K562 (cell line): ENCODE results near the gene TASP1. TPM values are rescaled to one million over a fixed set of nuclear protein-coding genes. Genes with fewer than 3 reads are reported as not detected.

Source experiments
- ATAC-seq: fragments of 200-7000 bp; cut with Tn5 transposase; 3 replicates; pipeline ENCODE4 v1.9.1; 2020; ENCODE audit warnings: moderate library complexity
- BruUV-seq: library from RNA; stranded (reverse); fragments of 400-500 nt; replicated peaks from 2 replicates; lab custom pipeline; 2021; lab: Mats Ljungman, UMichigan
- CTCF ChIA-PET: fragments of 300-600 bp; formaldehyde crosslinking; extraction: SDS; loops from one replicate; lab custom pipeline; 2021; ENCODE audit warnings: low intra/inter-chr PET ratio; lab: Yijun Ruan, JAX
- POLR2A ChIA-PET: fragments of 300-600, 350-650 bp; sonication (Branson Sonifier 250); formaldehyde crosslinking; extraction: SDS; loops from one replicate; lab custom pipeline; 2021; ENCODE audit warnings: antibody characterized with exemption, inconsistent platforms; lab: Yijun Ruan, JAX
- DNase-seq, 4 experiments: peaks; one replicate each; pipeline versions ENCODE4 v3.0.0 to v3.0.0-alpha.2; 2011 to 2018; ENCODE audit warnings: low spot score in 3 of 4, mixed read lengths in 3 of 4; ENCODE audit errors: extremely low read depth in 1 of 4
- FAIRE-seq: peaks from 2 replicates; lab custom pipeline; 2011; peaks lifted over from hg19 to GRCh38; lab: Jason Lieb, UNC
- H2AFZ ChIP-seq: 2 replicates; pipeline ENCODE4 v1.6.0; 2011; ENCODE audit warnings: low read depth, low read length, control low read depth, inconsistent platforms
- H3K27ac ChIP-seq: fragments of 200-600 bp; 3 replicates; pipeline ENCODE4 v1.8.0; 2011; ENCODE audit warnings: low read depth, mild to moderate bottlenecking, control low read depth, inconsistent platforms, low read length, moderate library complexity, mixed read lengths; ENCODE audit errors: extremely low read depth
- H3K27me3 ChIP-seq, 2 experiments: fragments of 300-600 bp in 1 of 2; 2 replicates in 1 of 2; 3 replicates in 1 of 2; pipeline versions ENCODE4 v1.6.0 to v1.8.0; 2011; ENCODE audit warnings: inconsistent platforms in 2 of 2, low read length in 2 of 2, mild to moderate bottlenecking in 1 of 2, mixed read lengths in 1 of 2, moderate library complexity in 1 of 2; ENCODE audit not compliant: control insufficient read depth in 2 of 2, insufficient read depth in 2 of 2
- H3K36me3 ChIP-seq: fragments of 300-600 bp; 3 replicates; pipeline ENCODE4 v1.8.0; 2011; ENCODE audit warnings: mild to moderate bottlenecking, low read length, inconsistent platforms; ENCODE audit not compliant: control insufficient read depth, insufficient read depth
- H3K4me1 ChIP-seq, 2 experiments: fragments of 200-600 bp in 1 of 2; replicated peaks in 1 of 2; 2 replicates in 1 of 2; 3 replicates in 1 of 2; pipeline versions ENCODE4 v1.5.1 to v1.8.0; 2011; ENCODE audit warnings: inconsistent platforms in 2 of 2, low read length in 2 of 2, mild to moderate bottlenecking in 1 of 2, mixed read lengths in 1 of 2, moderate library complexity in 1 of 2; ENCODE audit not compliant: control insufficient read depth in 2 of 2, insufficient read depth in 2 of 2
- H3K4me2 ChIP-seq: 2 replicates; pipeline ENCODE4 v1.6.1; 2011; ENCODE audit warnings: low read length, control low read depth, inconsistent platforms, mixed read lengths; ENCODE audit not compliant: insufficient read depth
- H3K4me3 ChIP-seq: fragments of 200-600 bp; sonication (generic), shearing (Covaris generic); 2 replicates; pipeline ENCODE4 v1.5.1; 2016; ENCODE audit warnings: control low read depth, inconsistent platforms
- H3K79me2 ChIP-seq: fragments of 200-600 bp; 3 replicates; pipeline ENCODE4 v1.8.0; 2011; ENCODE audit warnings: low read length, inconsistent platforms; ENCODE audit not compliant: control insufficient read depth, insufficient read depth
- H3K9ac ChIP-seq, 2 experiments: 2 replicates each; pipeline versions ENCODE4 v1.6.0 to v1.6.1; 2011; ENCODE audit warnings: low read depth in 2 of 2, low read length in 2 of 2, control low read depth in 1 of 2, inconsistent platforms in 1 of 2, mild to moderate bottlenecking in 1 of 2, mixed read lengths in 1 of 2; ENCODE audit not compliant: insufficient read depth in 1 of 2
- H3K9me1 ChIP-seq: one replicate; pipeline ENCODE4 v1.6.0; 2011; ENCODE audit warnings: inconsistent platforms, mild to moderate bottlenecking, low read length, moderate library complexity; ENCODE audit not compliant: control insufficient read depth, insufficient read depth
- H3K9me3 ChIP-seq: replicated peaks from 2 replicates; pipeline ENCODE4 v1.5.1; 2011; ENCODE audit warnings: low read depth, low read length, inconsistent platforms; ENCODE audit not compliant: control insufficient read depth, insufficient read depth
- H4K20me1 ChIP-seq: replicated peaks from 2 replicates; pipeline ENCODE4 v1.6.1; 2011; ENCODE audit warnings: low read length, inconsistent platforms, mixed read lengths; ENCODE audit not compliant: control insufficient read depth, insufficient read depth
- FOXA1 ChIP-seq: fragments of 450-650 bp; IDR thresholded peaks from 2 replicates; pipeline ENCODE4 v1.6.1; 2016; ENCODE audit warnings: mild to moderate bottlenecking, borderline replicate concordance
- PML ChIP-seq: IDR thresholded peaks from 2 replicates; pipeline ENCODE4 v1.6.1; 2012; ENCODE audit warnings: low read length, inconsistent platforms
- STAT5B ChIP-seq: fragments of 250-450 bp; sonication (Bioruptor Pico); IDR thresholded peaks from 2 replicates; pipeline ENCODE4 v1.8.0; 2021; ENCODE audit warnings: mild to moderate bottlenecking, inconsistent platforms
- TSC22D4 ChIP-seq: fragments of 450-650 bp; IDR thresholded peaks from 2 replicates; pipeline ENCODE4 v1.6.1; 2016; ENCODE audit warnings: missing genetic modification characterization, missing biosample characterization, control low read depth
- ZNF165 ChIP-seq: fragments of 250-450 bp; sonication (Bioruptor Pico); IDR thresholded peaks from 2 replicates; pipeline ENCODE4 v1.4.0; 2020; ENCODE audit warnings: borderline replicate concordance
- ZNF436 ChIP-seq: fragments of 250-450, 450-650 bp; sonication (Bioruptor Pico); formaldehyde crosslinking; IDR thresholded peaks from 2 replicates; pipeline ENCODE4 v1.7.0; 2020; ENCODE audit warnings: mild to moderate bottlenecking
- WGBS: fragments of 100-300 bp; shearing (Covaris generic); methylation state at CpG from one replicate; pipeline ENCODE4 v1.1.6; 2016; ENCODE audit warnings: low coverage, mixed read lengths; ENCODE audit not compliant: insufficient coverage; ENCODE audit errors: missing lambda C conversion rate; 5-methylcytosine and 5-hydroxymethylcytosine counted together
- in situ Hi-C: fragments of 300-500 bp; cut with MboI; formaldehyde crosslinking; loops from 4 replicates; pipeline ENCODE4 v1.15.0; 2018; ENCODE audit warnings: inconsistent platforms, mixed read lengths
- intact Hi-C: fragments of 100-400 bp; cut with micrococcal nuclease; formaldehyde crosslinking; loops from 2 replicates; pipeline ENCODE4 v1.14.2; 2022
- polyA plus RNA-seq, 8 experiments: library from polyadenylated mRNA; depleted of rRNA in 4 of 8; stranded (reverse) in 5 of 8; unstranded in 3 of 8; fragments of >200 nt; fragmentation: Nextera tagmentation in 2 of 8; fragmentation: Illumina TruSeq in 1 of 8; extraction: Ambion mirVana in 2 of 8; extraction: Trizol in 1 of 8; gene quantifications; 2 replicates each; pipeline versions ENCODE4 v1.2.1 to v1.2.3, GENCODE V29; 2011 to 2014; ENCODE audit warnings: inconsistent platforms in 1 of 8, missing spikeins in 1 of 8
- total RNA-seq, 7 experiments: library from RNA; depleted of rRNA in 6 of 7; stranded (reverse); fragments of >200 nt in 6 of 7; fragmentation: Illumina TruSeq in 2 of 7; extraction: Trizol in 2 of 7; gene quantifications; 2 replicates each; pipeline versions ENCODE4 v1.2.1 to v1.2.3, GENCODE V29; 2011 to 2021; ENCODE audit warnings: low replicate concordance in 1 of 7

TASP1 gene
- total and polyA plus RNA-seq, 9 of the 15 experiments (the other 6 are each of a cell fraction or from before 2014, with no cell fraction given), result 3.7 to 10.6 (median 6.4) TPM

- intact Hi-C loops, result no loop called here
- no peak overlapping the region for H2AFZ ChIP-seq
- in situ Hi-C loops, result no loop called here
- 65% methylated on average over 4 of the region's 5 CpGs for WGBS
- no peak for FAIRE-seq
- no peaks in the 10 kb centered on the region for H3K27me3 ChIP-seq
- no peak overlapping the region for H3K27ac ChIP-seq
- no peak for ATAC-seq
- no peak overlapping the region for H3K4me3 ChIP-seq
- TF ChIP-seq TSC22D4 (no peak), ZNF436 (CRISPR knock-in tag) (no peak), STAT5B (no peak), ZNF165 (CRISPR knock-in tag) (no peak), FOXA1 (no peak)
- H3K79me2 ChIP-seq, result no peaks in the 10 kb centered on the region
- H3K9ac ChIP-seq, result no peak overlapping the region
- CTCF ChIA-PET, result no interaction called here
- no peak for DNase-seq
- no peaks in the 10 kb centered on the region for H3K9me3 ChIP-seq
- BruUV-seq, result no TSS peak
- H4K20me1 ChIP-seq, result no peaks in the 10 kb centered on the region
- no peak overlapping the region for H3K4me2 ChIP-seq
- H3K4me1 ChIP-seq, result no peaks in the 10 kb centered on the region
- no peaks in the 10 kb centered on the region for H3K9me1 ChIP-seq
- no peaks in the 10 kb centered on the region for H3K36me3 ChIP-seq
- POLR2A ChIA-PET, result no interaction called here
These were observed 122.8 kb downstream of the TASP1 start for GRCh38 chr20:13515796-13516558.

- Histone ChIP-seq H3K9me1 (no peaks in the 10 kb centered on the region), H3K36me3 (no peaks in the 10 kb centered on the region), H3K27me3 (no peaks in the 10 kb centered on the region), H3K4me1 (no peaks in the 10 kb centered on the region), H3K9ac (no peak overlapping the region), H4K20me1 (no peaks in the 10 kb centered on the region), H3K4me2 (no peak overlapping the region), H2AFZ (no peak overlapping the region), H3K27ac (no peak overlapping the region), H3K9me3 (no peaks in the 10 kb centered on the region), H3K4me3 (no peak overlapping the region), H3K79me2 (no peaks in the 10 kb centered on the region)
- in situ Hi-C loops (no loop called here), intact Hi-C loops (no loop called here)
- no peak for ATAC-seq
- FAIRE-seq, result no peak
- DNase-seq, result no peak
- BruUV-seq, result no TSS peak
- POLR2A ChIA-PET, result no interaction called here
- CTCF ChIA-PET, result no interaction called here
- 88% methylated on average over 1 of the region's 1 CpG for WGBS
- TF ChIP-seq PML, result no peak
These were observed 123.4 kb downstream of the TASP1 start for GRCh38 chr20:13515291-13515690.
